Measurements from ENCODE around the gene TMEM126B. TPM values are rescaled to one million over a fixed set of nuclear protein-coding genes. Genes with fewer than 3 reads are reported as not detected.
"Not testable (repeated sequence)": the region's sequence is repeated elsewhere in the genome, so short reads cannot be mapped to it uniquely, and the experiment has no call there.

TMEM126B gene
- total and polyA plus RNA-seq, 12 donors, result 39.9 to 125 (median 62.0) TPM

DNA sequence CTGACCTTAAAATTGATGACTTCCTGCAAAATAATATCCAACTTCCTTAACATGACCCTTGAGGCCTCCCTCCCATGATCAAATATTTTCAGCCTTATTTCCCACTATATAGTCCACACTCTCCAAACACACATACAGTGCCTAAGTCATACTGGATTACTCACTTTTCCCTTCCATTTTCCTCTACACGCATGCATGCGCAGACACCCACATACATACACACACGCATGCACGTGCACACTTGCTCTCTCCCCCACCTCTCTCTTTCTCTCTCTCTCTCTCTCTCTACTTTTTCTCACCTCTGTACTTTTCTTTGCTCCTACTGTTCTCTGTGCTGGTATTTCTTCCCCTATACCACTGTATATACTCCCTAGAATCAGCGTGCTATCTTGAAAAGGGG is 29.3 kb upstream of the TMEM126B start:
- Histone ChIP-seq H3K27ac (no peak overlapping the region), H3K4me1 (replicated peaks in 1 of 2) (peaks cover 0 to 8% of the 10 kb centered on the region in 2 donors), H3K27me3 (no peaks in the 10 kb centered on the region), H3K36me3 (replicated peaks in 1 of 2) (no peaks in the 10 kb centered on the region), H3K4me3 (no peak overlapping the region), H3K9me3 (replicated peaks in 1 of 3) (no peaks in the 10 kb centered on the region)
- TF ChIP-seq, protein P1, sequence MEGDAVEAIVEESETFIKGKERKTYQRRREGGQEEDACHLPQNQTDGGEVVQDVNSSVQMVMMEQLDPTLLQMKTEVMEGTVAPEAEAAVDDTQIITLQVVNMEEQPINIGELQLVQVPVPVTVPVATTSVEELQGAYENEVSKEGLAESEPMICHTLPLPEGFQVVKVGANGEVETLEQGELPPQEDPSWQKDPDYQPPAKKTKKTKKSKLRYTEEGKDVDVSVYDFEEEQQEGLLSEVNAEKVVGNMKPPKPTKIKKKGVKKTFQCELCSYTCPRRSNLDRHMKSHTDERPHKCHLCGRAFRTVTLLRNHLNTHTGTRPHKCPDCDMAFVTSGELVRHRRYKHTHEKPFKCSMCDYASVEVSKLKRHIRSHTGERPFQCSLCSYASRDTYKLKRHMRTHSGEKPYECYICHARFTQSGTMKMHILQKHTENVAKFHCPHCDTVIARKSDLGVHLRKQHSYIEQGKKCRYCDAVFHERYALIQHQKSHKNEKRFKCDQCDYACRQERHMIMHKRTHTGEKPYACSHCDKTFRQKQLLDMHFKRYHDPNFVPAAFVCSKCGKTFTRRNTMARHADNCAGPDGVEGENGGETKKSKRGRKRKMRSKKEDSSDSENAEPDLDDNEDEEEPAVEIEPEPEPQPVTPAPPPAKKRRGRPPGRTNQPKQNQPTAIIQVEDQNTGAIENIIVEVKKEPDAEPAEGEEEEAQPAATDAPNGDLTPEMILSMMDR (IDR thresholded peaks at IDR 0.05), result no peak
- no peak for DNase-seq
- intact Hi-C loops (cut with DNase I), result loop anchor here in 1 of 2 donors (10.0 kb wide), 2 partner anchors 256 to 606 kb away; partner anchors contain the start of gene CCDC83
- WGBS, 4 donors, result 63 to 70% (median 66%) methylated on average over 5 of the region's 5 CpGs

DNA sequence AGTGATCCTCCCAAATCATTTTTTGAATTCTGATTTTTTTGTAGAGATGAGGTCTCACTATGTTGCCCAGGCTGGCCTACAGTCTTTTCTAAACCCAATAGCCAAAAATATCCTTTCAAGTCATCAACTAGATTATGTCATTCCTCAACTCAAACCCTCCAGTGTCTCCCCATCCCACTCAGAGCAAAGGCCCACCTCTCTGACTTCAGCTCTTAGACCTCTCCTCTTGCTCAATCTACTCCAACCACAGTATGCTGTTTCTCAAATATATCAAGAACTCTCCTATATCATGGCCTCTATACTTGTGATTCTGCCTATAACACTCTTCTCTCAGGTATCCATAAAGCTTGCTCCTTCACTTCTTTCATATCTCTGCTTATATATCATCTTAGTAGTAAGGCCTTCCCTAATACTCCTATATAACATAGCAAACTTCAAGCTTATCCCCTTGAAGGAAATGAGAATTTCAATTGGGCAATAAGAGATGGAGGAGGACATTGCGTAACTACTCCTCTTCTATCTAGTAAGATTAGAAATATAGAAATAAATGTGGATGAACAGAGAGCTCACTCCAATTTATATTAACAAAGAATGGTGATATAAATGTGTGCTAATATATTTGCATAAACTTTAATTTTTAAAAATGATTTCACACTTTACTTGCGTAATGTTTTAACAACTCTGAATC is 25.7 kb upstream of the TMEM126B start:
- TF ChIP-seq, protein P1 (IDR thresholded peaks at IDR 0.05), result no peak
- no peak for TF ChIP-seq POLR2A (IDR thresholded peaks at IDR 0.05)
- Histone ChIP-seq H3K4me1 (replicated peaks in 1 of 2) (peaks cover 0 to 8% of the 10 kb centered on the region in 2 donors), H3K27me3 (no peaks in the 10 kb centered on the region), H3K9me3 (replicated peaks in 1 of 3) (no peaks in the 10 kb centered on the region), H3K36me3 (replicated peaks in 1 of 2) (no peaks in the 10 kb centered on the region), H3K27ac (no peak overlapping the region), H3K4me3 (no peak overlapping the region)
- intact Hi-C loops (cut with DNase I), result no loop called here
- no peak for DNase-seq
- WGBS, 4 donors, result 92 to 97% (median 95%) methylated on average over 2 of the region's 2 CpGs

DNA sequence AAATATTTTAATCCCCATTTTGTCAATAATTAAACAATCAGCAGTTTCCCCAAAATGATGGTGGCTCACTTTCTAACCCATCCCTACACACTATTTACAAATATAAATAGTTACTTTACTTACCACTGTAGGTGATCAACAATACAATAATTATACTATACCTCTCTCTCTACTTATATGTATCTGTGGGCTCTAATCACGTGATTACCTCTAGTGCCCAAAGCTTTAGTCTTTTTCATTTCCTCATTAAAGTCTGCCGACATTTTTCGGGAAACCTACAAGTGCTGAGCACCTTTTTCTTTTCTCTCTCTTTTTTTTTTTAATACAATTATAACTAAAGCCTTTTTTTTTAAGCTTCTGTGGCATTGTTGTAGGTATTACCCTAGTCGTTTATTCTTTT is 25.2 kb upstream of the TMEM126B start:
- WGBS, 4 donors, result 82 to 89% (median 84%) methylated on average over 4 of the region's 4 CpGs
- intact Hi-C loops (cut with DNase I), result no loop called here
- TF ChIP-seq, protein P1 (IDR thresholded peaks at IDR 0.05), result no peak
- no peak for TF ChIP-seq POLR2A (IDR thresholded peaks at IDR 0.05)

DNA sequence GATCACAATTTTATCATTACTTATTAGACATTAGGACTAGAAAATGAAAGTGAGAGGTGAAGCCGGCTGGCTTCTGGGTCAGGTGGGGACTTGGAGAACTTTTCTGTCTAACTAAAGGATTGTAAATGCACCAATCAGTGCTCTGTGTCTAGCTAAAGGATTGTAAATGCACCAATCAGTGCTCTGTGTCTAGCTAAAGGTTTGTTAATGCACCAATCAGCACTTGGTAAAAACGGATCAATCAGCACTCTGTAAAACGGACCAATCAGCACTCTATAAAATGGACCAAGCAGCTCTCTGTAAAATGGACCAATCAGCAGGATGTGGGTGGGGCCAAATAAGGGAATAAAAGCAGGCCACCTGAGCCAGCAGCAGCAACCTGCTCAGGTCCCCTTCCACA is 22.2 kb upstream of the TMEM126B start:
- H3K9me3 ChIP-seq (replicated peaks in 1 of 3); H3K27me3 ChIP-seq; intact Hi-C loops (cut with DNase I); H3K4me3 ChIP-seq; H3K27ac ChIP-seq; H3K36me3 ChIP-seq (replicated peaks in 1 of 2); H3K4me1 ChIP-seq (replicated peaks in 1 of 2); DNase-seq: not testable (repeated sequence)
- 92 to 96% (median 95%) methylated on average over 3 of the region's 3 CpGs for WGBS, 4 donors

More for the DNA sequence above, 25.2 kb upstream of the TMEM126B start:
- Histone ChIP-seq H3K27me3 (no peaks in the 10 kb centered on the region), H3K4me3 (no peak overlapping the region), H3K36me3 (replicated peaks in 1 of 2) (no peaks in the 10 kb centered on the region), H3K27ac (no peak overlapping the region), H3K9me3 (replicated peaks in 1 of 3) (no peaks in the 10 kb centered on the region), H3K4me1 (replicated peaks in 1 of 2) (peaks cover 0 to 8% of the 10 kb centered on the region in 2 donors)
- no peak for DNase-seq

DNA sequence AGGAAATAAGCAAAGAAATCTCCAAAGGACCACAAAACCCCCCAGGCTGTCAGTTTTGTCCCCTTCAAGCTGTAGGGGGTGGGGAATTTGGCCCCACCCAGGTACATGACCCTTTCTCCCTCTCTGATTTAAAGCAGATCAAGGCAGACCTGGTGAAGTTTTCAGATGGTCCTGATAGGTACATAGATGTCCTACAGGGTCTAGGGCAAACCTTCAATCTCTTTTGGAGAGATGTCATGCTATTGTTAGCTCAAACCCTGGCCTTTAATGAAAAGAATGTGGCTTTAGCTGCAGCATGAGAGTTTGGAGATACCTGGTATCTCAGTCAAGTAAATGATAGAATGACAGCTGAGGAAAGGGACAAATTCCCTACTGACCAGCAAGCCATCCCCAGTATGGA is 19.8 kb upstream of the TMEM126B start:
- H3K4me3 ChIP-seq; intact Hi-C loops (cut with DNase I); DNase-seq; H3K27ac ChIP-seq; H3K27me3 ChIP-seq; H3K9me3 ChIP-seq (replicated peaks in 1 of 3); H3K36me3 ChIP-seq (replicated peaks in 1 of 2); H3K4me1 ChIP-seq (replicated peaks in 1 of 2): not testable (repeated sequence)

DNA sequence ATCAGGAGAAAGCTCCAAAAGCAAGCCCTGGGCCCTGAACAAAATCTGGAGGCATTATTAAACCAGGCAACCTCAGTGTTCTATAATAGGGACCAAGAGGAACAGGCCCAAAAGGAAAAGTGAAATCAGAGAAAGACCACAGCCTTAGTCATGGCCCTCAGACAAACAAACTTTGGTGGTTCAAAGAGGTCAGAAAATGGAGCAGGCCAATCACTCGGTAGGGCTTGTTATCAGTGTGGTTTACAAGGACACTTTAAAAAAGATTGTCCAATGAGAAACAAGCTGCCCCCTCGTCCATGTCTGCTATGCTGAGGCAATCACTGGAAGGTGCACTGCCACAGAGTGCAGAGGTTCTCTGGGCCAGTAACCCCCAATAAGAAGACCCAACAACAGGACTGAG is 19.1 kb upstream of the TMEM126B start:
- H3K4me1 ChIP-seq (replicated peaks in 1 of 2); DNase-seq; H3K4me3 ChIP-seq; intact Hi-C loops (cut with DNase I); H3K27me3 ChIP-seq; H3K27ac ChIP-seq; H3K36me3 ChIP-seq (replicated peaks in 1 of 2); H3K9me3 ChIP-seq (replicated peaks in 1 of 3): not testable (repeated sequence)
- 51 to 62% (median 54%) methylated on average over 2 of the region's 2 CpGs for WGBS, 4 donors

DNA sequence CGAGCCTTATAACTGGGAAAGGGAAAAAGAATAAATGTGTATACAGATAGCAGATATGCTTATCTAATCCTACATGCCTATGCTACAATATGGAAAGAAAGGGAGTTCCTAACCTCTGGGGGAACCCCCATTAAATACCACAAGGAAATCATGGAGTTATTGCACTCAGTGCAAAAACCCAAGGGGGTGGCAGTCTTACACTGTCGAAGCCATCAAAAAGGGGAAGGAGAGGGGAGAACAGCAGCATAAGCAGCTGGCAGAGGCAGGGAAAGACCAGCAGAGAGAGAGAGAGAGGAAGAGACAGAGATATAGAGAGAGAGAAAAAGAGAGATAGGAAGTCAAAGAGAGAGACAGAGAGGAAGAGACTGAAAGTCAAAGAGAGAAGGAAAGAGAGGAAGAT is 16.8 kb upstream of the TMEM126B start:
- not testable (repeated sequence) for DNase-seq; H3K4me1 ChIP-seq (replicated peaks in 1 of 2)
- WGBS, 4 donors, result 76 to 89% (median 86%) methylated on average over 2 of the region's 2 CpGs

More for the DNA sequence above, 16.8 kb upstream of the TMEM126B start:
- H3K27ac ChIP-seq; H3K27me3 ChIP-seq; H3K4me3 ChIP-seq; H3K9me3 ChIP-seq (replicated peaks in 1 of 3); H3K36me3 ChIP-seq (replicated peaks in 1 of 2); intact Hi-C loops (cut with DNase I): not testable (repeated sequence)
